B cell (primary cell): Measurements from ENCODE around the gene NNT. TPM values are rescaled to one million over a fixed set of nuclear protein-coding genes. Genes with fewer than 3 reads are reported as not detected.

Source experiments
- ATAC-seq: fragments of 200-7000 bp; cut with Tn5 transposase; one replicate; pipeline ENCODE4 v1.10.0; 2021; ENCODE audit warnings: low read depth, mild to moderate bottlenecking, moderate number of reproducible peaks, moderate library complexity
- CTCF ChIA-PET: fragments of 350-600 bp; sonication (Branson Sonifier 250); formaldehyde crosslinking; loops from one replicate; lab custom pipeline; 2021; ENCODE audit warnings: antibody characterized with exemption, inconsistent platforms; lab: Charles Lee
- POLR2A ChIA-PET: fragments of 350-600 bp; sonication (Branson Sonifier 250); formaldehyde crosslinking; loops from one replicate; lab custom pipeline; 2021; ENCODE audit warnings: antibody characterized with exemption; lab: Charles Lee
- DNase-seq: peaks from one replicate; pipeline ENCODE4 v3.0.0; 2013
- H2AFZ ChIP-seq: 2 replicates; pipeline ENCODE4 v1.6.1; 2012; ENCODE audit warnings: mild to moderate bottlenecking, low read depth, low read length; ENCODE audit not compliant: insufficient read depth, poor library complexity, severe bottlenecking
- H3K27ac ChIP-seq, 2 donors: 1 replicate in 1 of 2; 2 replicates in 1 of 2; pipeline ENCODE4 v1.5.1; 2012 to 2013; ENCODE audit warnings: low read length in 2 of 2, mild to moderate bottlenecking in 2 of 2, moderate library complexity in 1 of 2
- H3K27me3 ChIP-seq, 4 experiments: fragments of 200-600 bp in 1 of 4; sonication (generic) in 1 of 4; replicated peaks in 1 of 4; 1 replicate in 2 of 4; 2 replicates in 2 of 4; pipeline versions ENCODE4 v1.6.1 to v1.7.0; 2013 to 2016; ENCODE audit warnings: low read length in 3 of 4, mild to moderate bottlenecking in 2 of 4, mixed read lengths in 1 of 4, moderate library complexity in 1 of 4; ENCODE audit not compliant: insufficient read depth in 4 of 4, control insufficient read depth in 3 of 4; ENCODE audit errors: control extremely low read depth in 1 of 4
- H3K36me3 ChIP-seq, 2 experiments: replicated peaks in 1 of 2; 1 replicate in 1 of 2; 2 replicates in 1 of 2; pipeline versions ENCODE4 v1.6.1 to v1.7.1; 2013; ENCODE audit warnings: low read length in 1 of 2; ENCODE audit not compliant: insufficient read depth in 2 of 2, control insufficient read depth in 1 of 2; ENCODE audit errors: control extremely low read depth in 1 of 2, extremely low read depth in 1 of 2
- H3K4me1 ChIP-seq, 2 donors: fragments of 200-600 bp in 1 of 2; sonication (generic) in 1 of 2; 1 replicate in 1 of 2; 2 replicates in 1 of 2; pipeline versions ENCODE4 v1.5.1 to v1.6.1; 2013 to 2017; ENCODE audit warnings: low read length in 2 of 2; ENCODE audit not compliant: control insufficient read depth in 2 of 2, insufficient read depth in 2 of 2
- H3K4me2 ChIP-seq: replicated peaks from 2 replicates; pipeline ENCODE3; 2012; ENCODE audit warnings: mild to moderate bottlenecking, low read depth, low read length; ENCODE audit not compliant: poor library complexity, severe bottlenecking
- H3K4me3 ChIP-seq, 5 experiments: fragments of 200-600 bp in 1 of 5; sonication (generic) in 1 of 5; 1 replicate in 3 of 5; 2 replicates in 2 of 5; pipeline versions ENCODE4 v1.5.1 to v1.7.0; 2011 to 2016; ENCODE audit warnings: low read length in 4 of 5, mild to moderate bottlenecking in 4 of 5, low read depth in 2 of 5, control low read depth in 1 of 5, moderate library complexity in 1 of 5; ENCODE audit not compliant: insufficient read depth in 1 of 5; ENCODE audit errors: control extremely low read depth in 1 of 5, extremely low read depth in 1 of 5
- H3K79me2 ChIP-seq: fragments of 200-600 bp; sonication (generic); one replicate; pipeline ENCODE4 v1.6.0; 2016; ENCODE audit warnings: low read length; ENCODE audit not compliant: control insufficient read depth, insufficient read depth
- H3K9ac ChIP-seq: fragments of 200-600 bp; sonication (generic); 2 replicates; pipeline ENCODE4 v1.6.1; 2017; ENCODE audit warnings: mild to moderate bottlenecking, low read length, moderate library complexity
- H3K9me3 ChIP-seq, 3 donors: one replicate each; pipeline versions ENCODE4 v1.6.1 to v1.7.1; 2013; ENCODE audit warnings: low read length in 2 of 3; ENCODE audit not compliant: control insufficient read depth in 2 of 3, insufficient read depth in 1 of 3; ENCODE audit errors: control extremely low read depth in 1 of 3
- H4K20me1 ChIP-seq: 2 replicates; pipeline ENCODE4 v1.6.0; 2012; ENCODE audit warnings: mild to moderate bottlenecking, low read length; ENCODE audit not compliant: insufficient read depth, control insufficient read depth, poor library complexity, severe bottlenecking
- H3K27ac Mint-ChIP-seq: one replicate; pipeline ENCODE4 v1.8.0; 2021; ENCODE audit warnings: mixed read lengths
- H3K27me3 Mint-ChIP-seq: one replicate; pipeline ENCODE4 v1.8.0; 2021; ENCODE audit warnings: mixed read lengths
- H3K4me1 Mint-ChIP-seq: one replicate; pipeline ENCODE4 v1.8.0; 2021; ENCODE audit warnings: mixed read lengths
- H3K4me3 Mint-ChIP-seq: one replicate; pipeline ENCODE4 v1.8.0; 2021; ENCODE audit warnings: mixed read lengths
- H3K9me3 Mint-ChIP-seq: one replicate; pipeline ENCODE4 v1.8.0; 2022; ENCODE audit warnings: mixed read lengths; ENCODE audit not compliant: insufficient read depth
- EZH2 ChIP-seq: IDR thresholded peaks from 2 replicates; pipeline ENCODE4 v1.6.1; 2012; ENCODE audit warnings: borderline replicate concordance, low read depth, mild to moderate bottlenecking, moderate library complexity, low read length; ENCODE audit not compliant: insufficient read depth, poor library complexity, severe bottlenecking
- WGBS: methylation state at CpG from one replicate; pipeline ENCODE4 v1.1.5; 2013; ENCODE audit warnings: missing lambda C conversion rate; ENCODE audit not compliant: insufficient coverage; 5-methylcytosine and 5-hydroxymethylcytosine counted together
- intact Hi-C: fragments of 100-400 bp; cut with micrococcal nuclease; formaldehyde crosslinking; loops from one replicate; pipeline ENCODE4 v1.10.0; 2022
- polyA plus RNA-seq: library from polyadenylated mRNA; depleted of rRNA; stranded (reverse); fragments of >200 nt; gene quantifications from 2 replicates; pipeline ENCODE4 v1.2.3, GENCODE V29; 2012
- total RNA-seq, 2 donors: library from RNA; stranded (reverse); fragments of 120-200 nt in 1 of 2; gene quantifications; 1 replicate in 1 of 2; 2 replicates in 1 of 2; pipeline versions ENCODE4 v1.2.3 to v1.2.4, GENCODE V29; 2013 to 2022
- TF ChIP-seq, protein P1 (sequence below): fragments of 200-600 bp; IDR thresholded peaks from one replicate; pipeline ENCODE4 v1.8.0; 2022; ENCODE audit warnings: antibody characterized with exemption, mild to moderate bottlenecking

The NNT gene
- total and polyA plus RNA-seq, 2 donors (not counting 1 experiment from before 2014, with no cell fraction given), result 17.8 to 61.1 TPM

DNA sequence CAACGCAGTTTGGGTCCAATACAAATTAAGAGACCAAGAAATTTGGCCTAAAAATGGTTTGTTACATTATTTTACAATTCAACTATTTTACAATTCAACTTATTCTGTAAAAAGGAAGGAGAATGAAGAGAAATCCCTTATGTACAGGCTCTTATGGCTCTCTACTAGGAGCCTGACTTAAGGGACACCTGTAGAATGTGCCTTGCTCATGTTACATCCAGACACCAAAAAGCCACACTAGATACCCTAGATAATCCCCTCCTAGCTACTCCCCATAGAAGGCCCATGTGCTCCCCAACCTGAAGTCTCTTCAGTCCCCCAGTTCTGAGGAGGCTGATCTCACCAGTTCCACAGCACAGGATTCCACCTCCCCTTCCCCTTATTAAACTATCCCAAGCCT, 14.1 kb upstream of the NNT start:
- no peak overlapping the region for H3K27ac Mint-ChIP-seq
- no peaks in the 10 kb centered on the region for H3K4me1 Mint-ChIP-seq
- no peak overlapping the region for H3K9ac ChIP-seq
- intact Hi-C loops, result no loop called here
- no peak overlapping the region for H2AFZ ChIP-seq
- no peaks in the 10 kb centered on the region for H3K36me3 ChIP-seq
- DNase-seq (no peak), ATAC-seq (no peak)
- H3K4me1 ChIP-seq, result no peaks in the 10 kb centered on the region
- no peaks in the 10 kb centered on the region for H4K20me1 ChIP-seq
- H3K9me3 Mint-ChIP-seq, result no peaks in the 10 kb centered on the region
- H3K4me3 Mint-ChIP-seq, result no peak overlapping the region
- TF ChIP-seq EZH2, result no peak
- TF ChIP-seq, protein P1, sequence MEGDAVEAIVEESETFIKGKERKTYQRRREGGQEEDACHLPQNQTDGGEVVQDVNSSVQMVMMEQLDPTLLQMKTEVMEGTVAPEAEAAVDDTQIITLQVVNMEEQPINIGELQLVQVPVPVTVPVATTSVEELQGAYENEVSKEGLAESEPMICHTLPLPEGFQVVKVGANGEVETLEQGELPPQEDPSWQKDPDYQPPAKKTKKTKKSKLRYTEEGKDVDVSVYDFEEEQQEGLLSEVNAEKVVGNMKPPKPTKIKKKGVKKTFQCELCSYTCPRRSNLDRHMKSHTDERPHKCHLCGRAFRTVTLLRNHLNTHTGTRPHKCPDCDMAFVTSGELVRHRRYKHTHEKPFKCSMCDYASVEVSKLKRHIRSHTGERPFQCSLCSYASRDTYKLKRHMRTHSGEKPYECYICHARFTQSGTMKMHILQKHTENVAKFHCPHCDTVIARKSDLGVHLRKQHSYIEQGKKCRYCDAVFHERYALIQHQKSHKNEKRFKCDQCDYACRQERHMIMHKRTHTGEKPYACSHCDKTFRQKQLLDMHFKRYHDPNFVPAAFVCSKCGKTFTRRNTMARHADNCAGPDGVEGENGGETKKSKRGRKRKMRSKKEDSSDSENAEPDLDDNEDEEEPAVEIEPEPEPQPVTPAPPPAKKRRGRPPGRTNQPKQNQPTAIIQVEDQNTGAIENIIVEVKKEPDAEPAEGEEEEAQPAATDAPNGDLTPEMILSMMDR, result no peak
- H3K4me3 ChIP-seq, result no peak overlapping the region
- H3K4me2 ChIP-seq, result no peak overlapping the region
- ChIA-PET CTCF (interaction anchor here (1.0 kb wide), 1 partner anchor 11 kb away, joined by 3 read pairs; no protein-coding TSS in a partner anchor), POLR2A (no interaction called here)
- no CpG with 5 or more reads among the region's 1 CpG for WGBS
- H3K27me3 Mint-ChIP-seq, result no peaks in the 10 kb centered on the region
- H3K27ac ChIP-seq, result no peak overlapping the region
- no peaks in the 10 kb centered on the region for H3K79me2 ChIP-seq
- no peaks in the 10 kb centered on the region for H3K9me3 ChIP-seq
- H3K27me3 ChIP-seq, result no peaks in the 10 kb centered on the region

DNA sequence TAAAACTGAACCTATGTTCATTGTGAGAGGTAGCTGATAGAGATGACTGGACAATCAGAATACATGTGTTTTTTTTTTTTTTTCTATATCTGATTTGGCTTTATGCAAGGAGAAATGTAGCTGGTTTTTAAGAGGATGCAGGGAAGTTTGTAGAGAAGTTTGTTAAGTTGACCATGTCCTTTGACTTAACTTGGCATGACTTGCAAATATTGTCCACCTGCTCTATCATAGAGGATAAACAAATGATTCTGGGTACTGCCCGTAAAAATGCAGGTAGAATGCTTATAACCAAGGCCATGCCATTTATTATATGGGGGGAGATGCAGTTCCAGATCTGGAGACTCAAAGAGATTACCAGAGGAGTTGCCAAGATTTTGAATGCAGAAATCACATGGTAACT, 13.7 kb upstream of the NNT start:
- no peak overlapping the region for H3K27ac Mint-ChIP-seq
- intact Hi-C loops, result no loop called here
- no peaks in the 10 kb centered on the region for H3K4me1 Mint-ChIP-seq
- DNase-seq, result no peak
- Histone ChIP-seq H2AFZ (no peak overlapping the region), H4K20me1 (no peaks in the 10 kb centered on the region), H3K27ac (no peak overlapping the region), H3K9ac (no peak overlapping the region), H3K4me3 (no peak overlapping the region), H3K79me2 (no peaks in the 10 kb centered on the region), H3K36me3 (no peaks in the 10 kb centered on the region), H3K4me1 (no peaks in the 10 kb centered on the region), H3K4me2 (no peak overlapping the region), H3K27me3 (no peaks in the 10 kb centered on the region), H3K9me3 (no peaks in the 10 kb centered on the region)
- H3K27me3 Mint-ChIP-seq, result no peaks in the 10 kb centered on the region
- TF ChIP-seq EZH2, result no peak
- TF ChIP-seq, protein P1, result no peak
- POLR2A ChIA-PET, result no interaction called here
- no CpG with 5 or more reads among the region's 1 CpG for WGBS
- CTCF ChIA-PET, result interaction anchor here (0.7 to 1.0 kb wide), 2 partner anchors 11 to 134 kb away, joined by 3 to 5 read pairs; no protein-coding TSS in a partner anchor
- H3K9me3 Mint-ChIP-seq, result no peaks in the 10 kb centered on the region
- ATAC-seq, result no peak
- no peak overlapping the region for H3K4me3 Mint-ChIP-seq
